Measurements from ENCODE around the gene CYP2S1. TPM values are rescaled to one million over a fixed set of nuclear protein-coding genes. Genes with fewer than 3 reads are reported as not detected.

Gene CYP2S1
- total RNA-seq, 1 donor from 2014 or later = 0.48 TPM

DNA sequence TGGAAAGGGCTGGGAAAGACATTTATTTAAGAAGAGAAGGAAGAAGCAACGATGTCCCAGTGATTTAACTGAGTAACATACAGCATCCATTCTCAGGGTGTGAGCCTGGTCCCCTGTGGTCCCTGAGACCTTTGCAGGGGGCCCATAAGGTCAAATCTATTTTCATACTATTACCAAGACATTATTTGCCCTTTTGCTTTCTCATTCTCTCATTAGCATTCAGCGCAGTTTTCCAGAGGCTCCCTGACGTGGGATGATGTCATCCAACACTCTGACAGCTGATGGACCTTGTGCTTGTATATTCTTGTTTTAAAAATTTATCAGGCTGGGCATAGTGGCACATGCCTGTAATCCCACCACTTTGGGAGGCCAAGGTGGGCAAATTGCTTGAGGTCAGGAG lies 52.8 kb downstream of the CYP2S1 start:
- intact Hi-C loops (cut with DNase I) = no loop called here
- no peak for DNase-seq (ENCODE audit: low spot score)

DNA sequence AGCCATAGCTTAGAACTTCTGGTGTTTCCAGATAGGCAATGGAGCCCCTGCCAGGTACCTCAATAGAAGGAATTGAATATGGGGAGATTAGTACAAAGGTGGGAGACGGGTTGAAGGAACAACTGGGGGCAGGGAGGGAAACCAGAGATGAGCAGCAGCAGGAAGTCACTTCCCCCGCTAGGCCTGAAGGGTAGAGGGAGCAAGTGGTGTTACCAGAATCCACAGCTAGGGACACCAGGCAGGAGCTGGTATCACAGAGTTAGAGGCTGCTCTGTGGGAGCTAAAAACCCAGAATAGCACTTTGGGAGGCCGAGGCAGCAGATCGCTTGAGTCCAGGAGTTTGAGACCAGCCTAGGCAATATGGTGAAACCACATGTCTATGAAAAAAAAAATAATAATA lies 55.9 kb downstream of the CYP2S1 start:
- intact Hi-C loops (cut with DNase I) = no loop called here
- no peak for DNase-seq (ENCODE audit: low spot score)

- intact Hi-C loops (cut with DNase I) = no loop called here
Observed at GRCh38 chr19:41249707-41250423, 56.8 kb downstream of the CYP2S1 start.

GRCh38 chr19:41253660-41254059 lies 60.6 kb downstream of the CYP2S1 start:
- no peak for DNase-seq (ENCODE audit: low spot score)
- intact Hi-C loops (cut with DNase I) = no loop called here

More at GRCh38 chr19:41249707-41250423, 56.8 kb downstream of the CYP2S1 start:
- no peak for DNase-seq (ENCODE audit: low spot score)

DNA sequence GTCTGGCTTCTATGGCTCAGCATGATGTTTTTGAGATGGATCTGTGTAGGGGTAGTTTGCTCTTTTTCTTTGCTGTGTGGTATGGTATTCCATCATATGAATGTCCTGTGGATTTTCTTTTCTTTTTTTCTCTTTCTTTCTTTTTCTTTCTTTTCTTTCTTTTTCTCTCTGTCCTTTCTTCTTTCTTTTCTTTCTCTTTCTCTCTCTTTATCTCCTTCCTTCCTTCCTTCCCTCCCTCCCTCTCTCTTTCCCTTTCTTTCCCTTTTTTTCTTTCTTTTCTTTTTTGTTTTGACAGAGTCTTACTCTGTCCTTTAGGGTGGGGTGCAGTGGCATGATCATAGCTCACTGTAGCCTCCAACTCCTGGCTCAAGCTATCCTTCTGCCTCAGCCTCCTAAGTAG lies 62.2 kb downstream of the CYP2S1 start:
- no peak for DNase-seq (ENCODE audit: low spot score)
- intact Hi-C loops (cut with DNase I) = no loop called here

Other genes with a start within 250 kb of the CYP2S1 start
- not detected for gene CYP2B6, start 201.9 kb upstream of the CYP2S1 start, total RNA-seq
- gene CYP2A13, start 104.8 kb upstream of the CYP2S1 start, total RNA-seq = not detected
- gene CYP2F1, start 78.8 kb upstream of the CYP2S1 start, total RNA-seq = not detected
- gene AXL, start 26.0 kb downstream of the CYP2S1 start, total RNA-seq = 13.0 TPM
- gene HNRNPUL1, start 71.2 kb downstream of the CYP2S1 start, total RNA-seq = 109 TPM
- 17.0 TPM for gene CCDC97, start 117.0 kb downstream of the CYP2S1 start, total RNA-seq
- gene TGFB1, start 160.7 kb downstream of the CYP2S1 start, total RNA-seq = 26.4 TPM
- 1.9 TPM for gene B9D2, start 170.9 kb downstream of the CYP2S1 start, total RNA-seq
- 2.9 TPM for gene TMEM91, start 183.3 kb downstream of the CYP2S1 start, total RNA-seq
- 9.0 TPM for gene EXOSC5, start 204.1 kb downstream of the CYP2S1 start, total RNA-seq
- gene BCKDHA, start 204.6 kb downstream of the CYP2S1 start, total RNA-seq = 36.9 TPM
- gene B3GNT8, start 234.2 kb downstream of the CYP2S1 start, total RNA-seq = 3.9 TPM
- gene DMAC2, start 246.7 kb downstream of the CYP2S1 start, total RNA-seq = 84.4 TPM
- not detected for gene ERICH4, start 249.9 kb downstream of the CYP2S1 start, total RNA-seq

Data from cardiac septum (tissue), 1 donor.